Measurements from ENCODE around the gene ZC2HC1C.
"Not testable (repeated sequence)": the region's sequence is repeated elsewhere in the genome, so short reads cannot be mapped to it uniquely, and the experiment has no call there.

The ZC2HC1C gene

DNA sequence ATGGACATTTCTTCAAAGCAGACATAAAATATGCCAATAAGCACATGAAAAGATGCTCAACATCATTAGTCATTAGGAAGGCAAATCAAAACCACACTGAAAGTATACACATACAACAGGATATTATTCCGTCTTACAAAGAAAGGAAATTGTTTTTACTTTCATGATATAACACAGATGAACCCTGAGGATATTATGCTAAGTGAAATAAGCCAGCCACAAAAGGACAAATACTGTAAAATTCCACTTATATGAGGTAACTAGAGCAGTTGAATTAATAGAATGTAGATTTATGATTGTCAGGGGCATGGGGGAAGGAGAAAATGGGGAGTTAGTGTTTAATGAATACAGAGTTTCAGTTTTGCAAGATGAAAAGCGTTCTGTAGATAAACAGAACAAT lies 9.8 kb upstream of the ZC2HC1C start:
- DNase-seq = no peak

DNA sequence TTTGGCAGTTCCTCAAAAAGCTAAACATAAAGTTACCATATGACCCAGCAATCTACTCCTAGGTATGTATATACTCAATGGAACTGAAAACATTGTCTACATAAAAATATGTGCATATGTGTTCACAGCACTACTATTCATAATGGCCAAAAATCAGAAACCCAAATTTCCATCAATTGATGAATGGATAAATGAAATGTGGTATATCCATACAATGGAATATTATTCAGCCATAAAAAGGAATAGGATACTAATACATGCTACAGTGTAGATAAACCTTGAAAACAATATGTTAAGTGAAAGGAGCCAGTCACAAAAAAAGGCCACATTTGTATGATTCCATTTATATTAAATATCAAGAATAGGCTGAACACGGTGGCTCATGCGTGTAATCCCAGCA lies 9.0 kb upstream of the ZC2HC1C start:
- DNase-seq = no peak

DNA sequence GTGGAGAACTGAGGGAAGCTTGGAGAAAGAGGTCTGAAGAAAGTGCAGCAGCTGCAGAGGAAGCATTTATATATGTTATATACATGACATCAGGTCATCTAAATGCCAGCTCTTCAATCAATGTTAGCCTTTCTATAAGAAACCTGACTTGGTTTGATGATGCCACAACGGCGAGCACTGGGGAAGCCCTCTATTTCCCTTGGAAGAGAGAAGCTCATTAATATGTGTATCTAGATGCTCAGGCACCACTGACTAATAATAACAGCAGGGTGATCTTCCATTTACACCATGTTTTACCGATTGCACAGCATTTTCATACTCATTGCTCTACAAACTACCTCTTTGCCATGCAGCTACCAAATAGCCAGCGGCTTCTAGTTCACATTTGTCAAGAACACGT lies 6.4 kb upstream of the ZC2HC1C start:
- no peak for DNase-seq

DNA sequence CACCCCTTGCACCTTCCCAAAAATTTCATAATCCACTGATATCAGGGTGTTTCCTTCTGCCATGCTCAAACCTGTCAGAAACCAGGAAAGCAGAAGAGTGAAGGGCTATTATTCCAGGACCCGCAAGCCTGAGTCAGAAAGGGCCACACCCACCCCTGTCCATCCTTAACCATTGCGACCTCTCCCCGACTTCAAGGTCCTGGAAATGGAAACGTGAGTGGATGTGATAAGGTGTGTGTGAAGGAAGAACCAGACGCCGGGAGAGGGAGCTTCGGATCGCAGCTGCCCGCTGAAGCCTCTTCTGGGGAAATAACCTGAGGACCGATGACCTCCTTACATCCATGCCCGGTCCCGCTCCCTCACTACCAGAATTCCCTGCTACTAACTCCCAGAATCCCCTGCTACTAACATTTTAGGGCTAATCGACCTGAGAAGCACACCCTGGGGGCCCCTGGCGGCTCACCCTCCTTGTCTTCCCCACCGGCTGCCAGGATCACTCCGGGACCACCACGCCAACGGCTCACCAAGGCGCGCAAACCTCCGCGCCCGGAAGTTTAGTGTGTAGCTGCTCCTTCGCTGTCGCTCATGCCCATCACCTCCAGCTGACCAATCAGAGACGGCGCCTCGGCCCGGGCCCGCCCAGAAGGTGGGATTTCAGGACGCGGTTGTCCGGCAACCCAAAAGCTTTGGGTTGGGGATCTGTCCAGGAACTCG lies 5.8 kb upstream of the ZC2HC1C start, which contains the start of gene ACYP1:
Gene ACYP1 (minus strand): TSS at position 534 of the 714 bp plus-strand sequence. CDS start 471 bp downstream, at position 63.
- peak; percentile 94 for DNase-seq

DNA sequence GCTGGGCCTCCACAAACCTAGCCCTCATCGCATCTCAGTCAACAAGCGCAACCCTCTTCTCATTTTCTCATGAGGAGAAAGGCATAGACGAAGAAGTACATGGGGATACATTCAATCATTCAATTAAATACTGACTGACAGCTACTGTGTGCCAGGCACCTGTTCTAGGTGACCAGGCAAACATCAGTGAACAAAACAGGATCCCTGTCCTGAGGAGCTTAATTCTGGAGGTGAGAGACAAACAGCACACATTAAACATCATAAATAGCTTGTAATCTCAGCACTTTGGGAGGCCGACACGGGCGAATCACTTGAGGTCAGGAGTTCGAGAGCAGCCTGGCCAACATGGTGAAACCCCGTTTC lies 5.3 kb upstream of the ZC2HC1C start:
- no peak for DNase-seq

DNA sequence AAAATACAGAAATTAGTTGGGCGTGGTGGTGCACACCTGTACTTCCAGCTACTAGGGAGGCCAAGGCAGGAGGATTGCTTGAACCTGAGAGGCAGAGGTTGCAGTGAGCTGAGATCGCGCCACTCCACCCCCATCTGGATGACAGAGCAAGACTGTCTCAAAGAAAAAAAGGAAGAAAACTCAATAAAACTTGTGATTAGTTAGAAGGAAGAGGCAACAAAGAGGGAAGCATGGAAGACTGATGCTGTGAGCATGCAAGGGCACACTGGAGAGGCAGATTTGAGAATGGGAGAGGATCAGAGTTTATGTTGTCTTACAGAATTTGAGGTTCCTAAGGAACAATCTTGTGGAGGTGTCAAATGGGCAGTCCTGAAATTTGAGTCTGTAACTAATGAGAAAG lies 2.8 kb upstream of the ZC2HC1C start:
- no peak for DNase-seq

DNA sequence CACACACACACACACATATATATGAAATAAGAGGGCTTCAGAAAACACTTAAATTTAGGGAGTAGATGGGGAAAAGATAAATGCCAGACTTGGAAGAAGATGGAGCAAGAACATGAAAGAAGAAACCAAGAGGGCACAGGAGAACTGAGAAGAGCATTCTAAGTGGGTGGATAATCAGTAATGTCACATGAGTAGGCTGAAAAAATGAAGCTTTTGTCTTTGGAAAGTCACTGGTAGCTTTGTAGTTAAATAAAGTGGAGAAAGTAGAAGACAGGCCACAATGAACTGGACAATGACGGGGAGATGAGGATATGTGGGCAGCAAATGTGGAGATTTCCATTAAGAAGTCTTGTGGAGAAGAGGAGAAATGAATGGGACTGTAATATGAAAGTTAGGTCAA lies 2.2 kb upstream of the ZC2HC1C start:
- DNase-seq = no peak

DNA sequence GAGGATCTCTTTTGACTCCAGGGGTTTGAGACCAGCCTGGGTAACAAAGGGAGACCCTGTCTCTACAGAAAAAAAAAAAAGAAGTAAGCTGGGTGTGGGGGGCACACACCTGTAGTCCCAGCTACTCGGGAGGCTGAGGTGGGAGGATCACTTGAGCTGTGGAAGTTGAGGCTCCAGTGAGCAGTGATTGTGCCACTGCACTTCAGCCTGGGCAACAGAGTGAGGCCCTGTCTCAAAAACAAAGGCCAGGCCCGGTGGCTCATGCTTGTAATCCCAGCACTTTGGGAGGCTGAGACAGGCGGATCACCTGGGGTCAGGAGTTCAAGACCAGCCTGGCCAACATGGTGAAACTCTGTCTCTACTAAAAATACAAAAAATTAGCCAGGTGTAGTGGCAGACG lies 1.7 kb upstream of the ZC2HC1C start:
- DNase-seq = not testable (repeated sequence)

DNA sequence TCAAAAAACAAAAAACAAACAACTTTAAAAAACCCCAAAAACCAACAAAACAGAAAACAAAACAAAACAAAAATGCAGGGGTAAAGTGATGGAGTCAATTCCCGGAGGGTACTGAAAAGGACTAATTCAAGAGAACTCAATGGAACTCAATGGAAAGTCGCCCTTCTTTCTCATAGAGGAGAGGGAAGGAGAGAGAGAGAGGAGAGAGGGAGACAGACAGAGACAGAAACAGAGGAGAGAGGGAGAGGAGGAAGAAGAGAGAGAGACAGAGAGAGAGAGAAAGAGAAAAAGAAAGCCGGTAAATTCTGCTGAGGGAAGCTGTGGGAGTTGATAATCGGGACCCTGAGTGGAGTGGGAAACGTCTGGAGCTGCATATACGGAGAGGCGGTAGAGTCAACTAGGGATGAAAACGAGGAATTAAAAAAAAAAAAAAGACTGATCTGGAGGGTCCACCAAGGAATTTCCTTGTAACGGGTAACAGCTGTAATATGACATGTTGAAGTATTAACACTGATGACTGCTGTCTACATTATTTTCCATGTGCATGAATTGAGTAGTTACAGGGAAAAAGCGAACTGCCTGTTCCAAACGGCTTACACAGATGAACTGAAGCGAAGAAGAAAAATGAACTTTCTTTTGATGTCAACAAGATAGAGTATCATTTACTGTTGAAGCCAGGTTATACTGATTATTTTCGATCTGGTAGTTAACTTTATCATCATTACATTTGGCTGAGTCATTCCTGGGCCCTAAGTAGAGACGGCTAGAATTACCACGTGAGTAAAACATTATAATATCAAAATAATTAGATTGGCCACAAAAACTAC lies 934 bp upstream of the ZC2HC1C start:
- no peak for DNase-seq

DNA sequence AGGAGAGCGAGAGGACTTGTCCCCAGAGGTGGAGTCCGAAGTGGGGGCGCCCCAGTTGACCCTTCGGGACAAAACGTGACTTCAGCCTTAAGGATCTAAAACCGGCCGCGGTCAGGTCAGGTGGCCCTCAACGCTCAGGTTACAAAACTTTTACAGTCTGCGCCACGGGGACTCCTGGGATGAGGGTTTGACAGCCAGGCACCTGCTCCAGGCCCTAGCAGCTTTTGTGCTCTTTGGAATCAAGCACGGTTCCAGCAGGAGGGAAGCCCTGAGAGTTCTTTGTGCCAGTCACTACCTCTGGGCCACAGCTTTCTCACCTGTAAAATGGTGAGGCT lies 337 bp downstream of the ZC2HC1C start:
- no peak for DNase-seq

DNA sequence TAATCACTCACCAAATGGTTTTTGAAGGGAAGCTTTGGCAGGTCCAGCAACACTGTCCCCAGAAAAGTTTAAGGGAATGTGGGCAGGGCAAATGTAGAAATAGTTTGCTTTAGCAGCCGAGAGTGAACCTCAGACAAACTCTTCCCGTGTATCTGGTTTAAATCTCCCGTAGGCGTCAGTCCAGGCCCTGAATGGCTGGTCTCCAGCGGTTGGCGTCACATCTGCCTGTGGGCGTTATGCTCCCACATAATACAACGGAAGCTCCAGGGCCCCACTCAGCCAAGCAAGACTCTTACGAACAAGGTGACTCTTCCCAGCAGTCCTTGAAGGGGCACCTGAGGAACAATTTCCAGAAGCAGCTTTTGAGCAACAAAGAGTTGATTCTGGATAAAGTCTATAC lies 942 bp downstream of the ZC2HC1C start:
- no peak for DNase-seq

DNA sequence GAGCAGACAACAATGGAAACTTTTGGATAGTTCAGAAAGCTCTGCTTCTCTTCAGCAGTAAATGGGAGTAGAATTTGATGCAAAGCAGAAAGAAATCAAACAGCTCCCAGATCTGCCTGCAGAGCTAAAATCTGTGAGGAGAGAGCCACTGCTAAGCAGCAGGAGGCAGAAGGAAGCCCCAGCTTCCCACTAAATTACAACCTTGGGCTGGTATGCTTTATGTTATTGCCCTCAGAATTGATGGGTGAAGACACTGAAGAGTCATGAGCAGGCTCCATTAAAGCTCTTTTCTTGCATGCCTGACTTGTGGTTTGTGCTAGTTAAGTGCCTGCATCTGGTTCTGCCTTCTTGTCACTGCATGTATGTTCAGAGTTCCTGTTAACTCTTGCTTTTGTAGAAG lies 8.4 kb downstream of the ZC2HC1C start:
- DNase-seq = no peak

DNA sequence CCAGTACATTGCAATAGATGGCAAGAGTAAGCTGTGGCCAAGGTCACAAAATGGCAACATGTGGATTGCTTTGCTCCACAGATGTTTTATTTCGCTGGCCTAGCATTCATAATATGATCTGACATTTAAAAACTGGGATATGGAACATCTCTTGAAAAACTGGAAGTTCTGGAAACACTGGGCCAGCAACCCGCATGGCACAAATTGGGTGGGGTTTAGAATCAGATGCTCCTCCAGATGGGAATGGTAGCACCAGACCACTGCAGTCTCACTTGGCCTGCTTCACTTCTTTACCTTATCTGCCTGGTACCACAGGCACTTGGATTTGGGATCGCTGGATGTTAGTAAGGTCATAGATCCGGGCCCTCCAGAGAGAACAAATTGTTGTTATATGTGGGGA lies 10.1 kb downstream of the ZC2HC1C start:
- DNase-seq = no peak

DNA sequence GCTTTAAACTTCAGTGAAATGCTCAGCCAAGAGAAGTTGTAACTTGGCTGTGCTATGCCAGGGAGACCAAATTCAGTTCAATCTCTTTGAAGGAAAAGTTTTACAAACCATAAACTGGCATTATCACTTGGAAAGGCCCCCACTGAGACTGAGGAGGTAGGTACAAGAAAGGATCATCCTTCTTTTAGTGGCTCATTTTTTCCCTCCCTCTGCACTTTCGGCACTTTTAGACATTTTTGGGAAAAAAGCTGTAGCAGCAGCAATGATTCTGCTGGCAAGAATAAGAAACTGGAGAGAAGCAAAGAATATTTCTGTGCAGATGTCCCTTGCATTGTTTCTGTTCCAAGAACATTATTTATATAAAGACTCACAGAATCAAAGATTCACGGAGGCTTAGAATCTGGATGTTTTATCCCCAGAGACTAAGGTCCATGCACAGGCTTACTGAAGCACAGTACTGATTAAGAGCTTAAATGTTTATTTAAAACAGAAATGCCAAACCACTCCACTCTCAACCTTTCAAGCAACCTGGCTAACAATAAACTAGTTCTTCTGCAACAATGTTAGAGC lies 12.3 kb downstream of the ZC2HC1C start:
- no peak for DNase-seq

DNA sequence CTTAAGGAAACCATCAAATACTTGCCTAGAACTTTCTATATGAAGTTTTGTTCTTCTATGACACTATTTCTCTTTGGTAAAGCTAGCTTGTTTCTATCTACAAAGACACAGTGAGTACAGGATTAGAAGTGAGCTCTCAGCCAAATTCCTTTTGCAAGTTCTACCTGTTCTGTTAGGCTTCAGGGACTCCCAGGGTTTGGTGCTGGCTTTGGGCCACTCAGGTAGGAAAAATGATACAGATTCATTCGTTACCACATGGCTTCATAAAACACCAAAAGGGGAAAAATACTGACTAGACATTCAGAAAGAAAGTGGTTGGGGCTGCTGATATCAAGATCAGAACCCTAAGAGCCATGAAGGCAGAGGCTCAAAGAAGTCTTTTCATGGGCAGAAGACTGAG lies 13.8 kb downstream of the ZC2HC1C start:
- DNase-seq = no peak

DNA sequence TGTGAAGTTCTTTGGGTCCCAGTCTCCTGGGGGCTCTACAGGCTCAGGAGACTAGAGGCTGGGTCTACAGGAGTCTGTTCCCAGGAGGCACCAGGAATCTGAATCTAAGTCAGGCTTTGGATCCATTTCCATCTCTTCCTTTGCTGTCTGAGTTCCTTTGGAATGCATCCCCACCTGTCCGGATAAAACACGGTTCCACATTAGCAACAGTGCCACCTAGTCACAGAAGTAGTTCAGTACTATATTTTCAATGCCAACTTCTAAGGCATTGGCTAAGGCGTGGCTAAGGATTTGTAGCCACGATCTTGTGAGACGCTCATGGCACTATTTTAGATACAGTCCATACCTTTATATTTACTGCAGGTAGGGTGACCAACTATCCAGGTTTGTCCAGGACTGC lies 15.1 kb downstream of the ZC2HC1C start:
- DNase-seq = no peak

DNA sequence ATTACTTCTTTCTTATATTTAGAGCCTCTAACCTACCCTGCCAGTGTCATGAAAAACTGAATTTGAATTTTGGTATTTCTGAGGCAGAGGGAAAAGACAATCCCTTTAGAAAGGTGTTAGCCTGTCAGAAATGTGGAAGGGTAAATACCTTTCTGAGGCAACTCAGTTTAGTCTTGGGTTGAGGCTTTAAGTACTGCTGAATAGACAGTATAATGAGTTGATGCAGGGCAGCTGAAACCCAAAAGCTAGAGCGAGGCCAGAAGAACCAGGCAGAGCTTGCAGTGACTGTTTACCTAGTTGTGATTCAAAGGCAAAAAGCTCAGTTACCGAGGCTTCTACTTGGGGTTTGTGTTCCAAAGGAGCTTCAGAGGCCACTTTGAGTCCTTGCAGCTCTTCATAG lies 18.7 kb downstream of the ZC2HC1C start:
- no peak for DNase-seq

DNA sequence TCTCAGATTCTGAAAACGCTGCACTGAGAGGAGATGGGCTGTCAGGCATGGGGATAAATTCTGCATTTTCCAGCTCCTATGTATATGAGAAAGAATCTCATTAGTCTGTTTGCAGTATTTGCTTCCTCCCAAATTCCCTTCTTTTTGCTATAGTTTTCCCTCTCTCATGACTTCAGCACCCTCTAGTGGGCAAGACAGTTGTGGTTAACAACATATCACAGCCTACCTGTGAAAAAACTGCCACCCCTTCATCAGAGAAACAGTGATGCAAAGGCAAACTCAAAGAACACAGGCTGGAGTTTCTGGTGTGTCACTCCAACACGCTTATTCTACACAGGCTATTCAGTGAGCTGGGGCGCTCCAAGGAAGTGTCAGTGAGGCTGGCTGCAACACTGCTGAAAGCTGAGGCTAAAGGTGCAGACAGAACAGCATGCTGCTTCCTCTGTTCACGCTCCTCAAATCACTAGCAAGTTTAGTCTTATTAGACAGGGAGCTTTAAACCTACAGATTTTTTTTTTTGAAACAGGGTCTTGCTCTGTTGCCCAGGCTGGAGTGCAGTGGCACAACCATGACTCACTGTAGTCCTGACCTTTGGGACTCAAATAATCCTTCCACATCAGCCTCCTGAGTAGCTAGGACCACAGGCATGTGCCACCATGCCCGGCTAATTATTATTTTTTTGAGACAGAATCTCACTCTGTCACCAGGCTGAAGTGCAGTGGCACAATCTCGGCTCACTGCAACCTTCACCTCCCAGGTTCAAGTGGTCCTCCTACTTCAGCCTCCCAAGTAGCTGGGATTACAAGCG lies 19.3 kb downstream of the ZC2HC1C start:
- DNase-seq = peak; percentile 77

DNA sequence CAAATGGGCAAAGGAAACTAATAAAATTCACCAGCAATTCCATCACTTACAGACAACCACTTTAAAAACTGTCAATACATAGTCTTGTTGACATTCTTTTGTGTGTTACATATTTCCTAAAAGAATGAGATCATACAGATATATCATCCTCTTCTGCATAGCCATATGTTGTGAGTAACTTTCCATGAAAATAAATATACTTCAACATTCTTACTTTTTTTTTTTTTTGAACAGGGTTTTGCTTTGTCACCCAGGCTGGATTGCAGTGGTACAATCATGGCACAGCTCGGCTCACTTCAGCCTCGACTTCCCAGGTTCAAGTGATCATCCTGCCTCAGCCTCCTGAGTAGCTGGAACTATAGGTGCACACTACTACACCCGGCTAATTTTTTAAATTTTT lies 20.9 kb downstream of the ZC2HC1C start:
- DNase-seq = no peak

DNA sequence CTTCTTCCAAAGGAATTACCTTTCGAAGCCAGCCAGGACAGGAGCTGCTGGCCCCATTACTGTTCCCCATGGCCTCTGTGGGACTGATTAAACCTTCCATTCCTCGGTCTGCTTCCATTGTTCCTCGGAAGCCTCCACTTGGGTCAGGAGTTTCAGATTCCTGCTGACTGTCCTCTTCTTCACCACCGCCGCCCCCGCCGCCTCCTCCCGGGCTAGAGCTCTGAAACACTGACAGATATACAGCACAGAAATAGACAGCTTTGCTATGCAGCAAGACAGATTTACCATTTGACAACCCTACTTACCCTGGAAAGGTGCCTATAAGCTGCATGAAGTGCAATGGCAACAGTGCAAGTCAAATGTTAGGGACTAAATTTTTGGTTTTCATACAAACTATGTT lies 21.8 kb downstream of the ZC2HC1C start:
- no peak for DNase-seq

DNA sequence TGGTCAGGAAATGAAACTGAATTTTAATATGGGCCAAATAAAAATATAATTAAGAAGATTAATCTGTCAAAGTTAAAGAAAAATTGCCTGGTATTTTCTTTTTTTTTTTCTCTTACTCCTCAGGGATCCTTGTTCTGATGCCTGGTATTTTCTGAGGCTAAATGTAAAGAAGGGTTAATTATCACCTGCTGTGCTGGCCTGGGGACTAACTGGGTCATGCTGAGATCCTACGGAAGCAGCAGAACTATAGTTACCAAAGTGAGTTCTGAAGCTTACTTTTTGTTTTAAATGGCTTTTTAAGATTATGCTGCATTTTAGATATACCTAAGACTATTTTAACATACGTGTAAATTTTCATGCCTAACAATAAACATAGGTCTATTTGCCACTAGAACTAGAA lies 23.3 kb downstream of the ZC2HC1C start:
- no peak for DNase-seq

DNA sequence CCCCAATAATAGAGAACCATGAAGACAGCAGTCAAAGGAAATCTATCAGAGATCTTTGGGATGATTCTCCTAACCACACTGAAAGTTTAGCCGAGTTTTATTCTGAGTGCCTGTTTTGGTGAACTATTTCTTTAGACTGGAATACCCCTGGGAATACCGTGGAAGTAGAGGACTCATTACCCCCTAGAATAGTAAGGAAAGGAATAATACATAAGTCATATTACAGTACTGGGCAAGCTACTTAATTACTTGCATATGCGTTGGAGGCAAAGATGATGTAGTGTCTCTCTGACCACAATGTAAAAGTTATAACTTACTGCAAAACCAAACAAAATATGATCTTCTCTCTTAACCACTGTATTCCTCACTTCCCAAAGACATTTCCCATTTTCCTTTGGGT lies 25.5 kb downstream of the ZC2HC1C start:
- DNase-seq = no peak

DNA sequence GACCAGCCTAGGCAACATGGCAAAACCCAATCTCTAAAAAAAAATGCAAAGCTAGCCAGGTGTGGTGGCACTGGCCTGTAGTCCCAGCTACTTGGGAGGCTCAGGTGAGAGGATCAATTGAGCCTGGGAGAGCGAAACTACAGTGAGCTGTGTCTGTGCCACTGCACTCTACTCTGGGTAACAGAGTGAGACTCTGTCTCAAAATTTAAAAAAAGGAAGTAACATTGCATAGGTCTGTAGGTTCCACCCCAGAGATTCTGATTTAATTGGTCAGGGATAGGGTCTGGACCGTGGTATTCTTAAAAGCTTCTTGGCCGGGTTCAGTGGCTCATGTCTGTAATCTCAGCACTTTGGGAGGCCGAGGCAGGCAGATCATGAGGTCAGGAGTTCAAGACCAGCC lies 26.2 kb downstream of the ZC2HC1C start:
- no peak for DNase-seq

DNA sequence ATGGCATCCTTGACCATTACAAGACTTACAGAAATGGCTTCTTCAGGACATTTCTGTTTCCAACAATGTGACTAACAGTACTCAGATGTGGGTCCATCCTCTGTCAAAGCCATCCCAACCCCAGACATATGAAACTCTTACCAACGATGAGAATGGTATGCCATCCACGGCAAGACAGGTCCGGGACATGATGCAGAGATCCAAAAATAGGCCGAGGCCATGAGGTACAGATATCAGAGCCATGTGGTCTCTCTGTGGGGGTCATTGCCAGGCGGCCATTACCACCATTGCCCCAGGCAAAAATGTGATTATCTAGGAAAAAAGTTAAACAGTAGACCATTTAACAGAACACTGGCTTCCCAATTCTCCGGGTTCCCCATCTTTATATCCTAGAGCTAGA lies 27.5 kb downstream of the ZC2HC1C start:
- DNase-seq = no peak
